Keratinocyte (primary cell): Measurements from ENCODE around the gene ERMARD.

Source experiments
- CTCF ChIP-seq, 3 experiments: IDR thresholded peaks in 1 of 3; conservative IDR thresholded peaks in 1 of 3; optimal IDR thresholded peaks in 1 of 3; 2 replicates in 2 of 3; 3 replicates in 1 of 3; pipeline versions ENCODE3 to v1.5.1; 2011; ENCODE audit warnings: low read length in 3 of 3, mild to moderate bottlenecking in 3 of 3, moderate library complexity in 2 of 3, control low read depth in 1 of 3, inconsistent platforms in 1 of 3; ENCODE audit not compliant: insufficient read depth in 2 of 3; ENCODE audit errors: extremely low read depth in 1 of 3
- EZH2 ChIP-seq: IDR thresholded peaks from one replicate; pipeline ENCODE4 v1.6.1; 2012; ENCODE audit warnings: inconsistent platforms, mild to moderate bottlenecking, low read length, moderate library complexity

GRCh38 chr6:169719117-169719516 lies 32.3 kb upstream of the ERMARD start:
- no peak for TF ChIP-seq CTCF (optimal IDR thresholded peaks at IDR 0.05 in 1 of 3, IDR thresholded peaks at IDR 0.05 in 1 of 3, conservative IDR thresholded peaks at IDR 0.05 in 1 of 3; ENCODE audit: extremely low read depth in 1 of 3, insufficient read depth in 2 of 3, low read length in 3 of 3)
- TF ChIP-seq EZH2: no peak
